Measurements from ENCODE around the gene LMBRD1. TPM values are rescaled to one million over a fixed set of nuclear protein-coding genes. Genes with fewer than 3 reads are reported as not detected.
"Not testable (repeated sequence)": the region's sequence is repeated elsewhere in the genome, so short reads cannot be mapped to it uniquely, and the experiment has no call there.

LMBRD1 gene
- polyA plus RNA-seq, 1 donor = 32.0 TPM

- DNase-seq (ENCODE audit: low read depth) = peak; percentile 6
Observed at GRCh38 chr6:69732640-69733039, 64.2 kb downstream of the LMBRD1 start.

GRCh38 chr6:69732045-69732444 lies 64.8 kb downstream of the LMBRD1 start:
- DNase-seq (ENCODE audit: low read depth) = no peak

DNA sequence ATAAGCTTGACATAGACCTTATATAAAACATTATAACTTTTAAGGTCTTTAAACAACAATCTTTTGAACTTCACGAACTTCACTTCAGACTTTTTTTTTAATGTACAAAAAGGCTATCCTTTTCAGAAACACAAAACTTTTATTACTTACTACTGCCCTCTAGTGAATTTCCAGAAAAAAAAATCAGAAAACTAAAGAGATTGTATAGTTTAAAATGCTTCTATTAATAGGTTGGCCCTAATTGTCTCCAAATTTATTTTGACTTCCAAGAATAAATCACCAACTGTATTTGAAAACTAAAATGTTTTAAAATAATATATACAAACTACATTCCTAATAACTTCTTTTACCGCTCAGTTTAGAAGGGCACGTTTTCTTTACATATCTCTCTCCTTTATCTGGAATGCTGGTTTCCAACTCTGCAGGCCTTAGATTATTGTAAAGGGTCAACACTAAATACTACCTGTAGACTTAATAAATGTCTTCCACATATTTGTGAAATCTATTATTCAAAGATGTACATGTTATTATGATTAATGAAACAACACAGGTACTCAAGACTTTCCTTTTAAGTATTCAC lies 66.8 kb downstream of the LMBRD1 start:
- peak; percentile 2 for DNase-seq (ENCODE audit: low read depth)

DNA sequence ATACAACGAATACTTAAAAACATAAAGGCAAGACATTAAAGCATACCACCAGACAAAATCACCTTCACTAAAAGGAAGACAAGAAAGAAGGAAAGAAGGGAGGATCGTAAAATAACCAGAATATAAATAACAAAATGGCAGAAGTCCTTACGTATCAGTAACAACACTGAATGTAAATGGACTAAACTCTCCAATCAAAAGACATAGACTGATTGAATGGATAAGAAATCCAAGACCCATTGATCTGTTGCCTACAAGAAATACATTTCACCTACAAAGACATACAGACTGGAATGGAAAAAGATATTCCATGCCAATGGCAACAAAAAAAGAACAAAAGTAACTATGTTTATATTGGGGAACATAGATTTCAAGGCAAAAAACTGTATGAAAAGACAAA lies 74.1 kb downstream of the LMBRD1 start:
- no peak for DNase-seq (ENCODE audit: low read depth)

GRCh38 chr6:69719602-69720193 lies 77.1 kb downstream of the LMBRD1 start:
- no peak for DNase-seq (ENCODE audit: low read depth)

GRCh38 chr6:69706724-69707123 lies 90.1 kb downstream of the LMBRD1 start:
- DNase-seq (ENCODE audit: low read depth) = no peak

GRCh38 chr6:69705954-69706353 lies 90.9 kb downstream of the LMBRD1 start:
- DNase-seq (ENCODE audit: low read depth) = no peak

DNA sequence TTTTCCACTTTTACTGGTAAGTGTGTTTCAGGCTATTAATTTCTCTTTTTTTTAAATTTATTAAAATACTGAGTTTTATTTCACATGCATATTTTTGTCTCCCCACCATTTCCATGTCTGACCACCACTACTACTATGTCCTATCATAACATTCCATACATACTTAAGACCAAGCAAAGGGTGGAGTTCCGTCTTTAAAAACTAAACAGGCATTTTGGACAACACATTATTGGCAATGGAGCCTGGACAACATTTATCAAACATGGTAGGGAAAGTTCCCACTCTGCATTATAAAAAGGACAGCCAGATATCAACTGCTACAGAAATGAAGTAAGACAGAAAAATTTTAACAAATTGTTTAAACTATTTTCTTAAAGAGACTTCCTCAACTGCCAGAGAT lies 91.9 kb downstream of the LMBRD1 start:
- DNase-seq (ENCODE audit: low read depth) = no peak

GRCh38 chr6:69699655-69700054 lies 97.2 kb downstream of the LMBRD1 start:
- DNase-seq (ENCODE audit: low read depth) = no peak

GRCh38 chr6:69696273-69696672 lies 100.5 kb downstream of the LMBRD1 start:
- DNase-seq (ENCODE audit: low read depth) = no peak

DNA sequence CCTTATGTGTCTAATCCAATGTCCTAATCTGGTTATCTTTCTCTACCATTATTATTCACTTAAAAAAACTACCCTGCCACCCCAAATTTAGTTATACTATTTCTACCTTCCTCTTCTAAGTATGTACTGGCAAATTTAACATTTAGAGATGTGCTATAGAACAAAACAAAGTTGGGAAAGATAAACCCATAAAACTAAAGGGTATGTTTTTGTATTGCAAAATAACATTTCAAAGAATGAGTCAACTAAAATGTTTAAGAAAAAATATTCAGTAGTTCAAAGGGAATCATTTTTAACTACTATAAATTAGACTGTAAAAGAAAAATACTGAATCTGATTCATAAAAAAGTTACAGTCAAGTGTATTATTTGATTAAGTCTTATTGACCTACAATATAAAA lies 103.0 kb downstream of the LMBRD1 start:
- no peak for DNase-seq (ENCODE audit: low read depth)

DNA sequence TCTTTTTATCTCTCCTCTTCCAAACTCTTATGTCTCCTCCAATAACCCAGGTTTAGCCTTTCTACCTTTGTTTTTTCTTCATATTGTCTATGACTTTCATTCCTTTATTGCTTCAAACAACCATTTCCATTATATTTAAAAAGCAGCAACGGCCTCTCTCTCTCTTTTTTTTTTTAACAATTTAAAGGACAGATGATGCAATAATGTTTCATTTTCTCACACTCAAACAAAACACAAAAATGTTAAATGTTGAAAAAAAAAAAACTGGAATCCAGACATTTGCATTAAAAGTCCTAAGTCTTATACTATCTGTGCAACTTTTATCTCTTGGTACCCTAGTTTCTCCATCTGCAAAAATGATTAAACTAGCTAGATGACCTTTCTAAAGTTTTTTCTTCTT lies 105.8 kb downstream of the LMBRD1 start:
- no peak for DNase-seq (ENCODE audit: low read depth)

- DNase-seq (ENCODE audit: low read depth) = no peak
Observed at GRCh38 chr6:69680302-69680701, 116.5 kb downstream of the LMBRD1 start.

DNA sequence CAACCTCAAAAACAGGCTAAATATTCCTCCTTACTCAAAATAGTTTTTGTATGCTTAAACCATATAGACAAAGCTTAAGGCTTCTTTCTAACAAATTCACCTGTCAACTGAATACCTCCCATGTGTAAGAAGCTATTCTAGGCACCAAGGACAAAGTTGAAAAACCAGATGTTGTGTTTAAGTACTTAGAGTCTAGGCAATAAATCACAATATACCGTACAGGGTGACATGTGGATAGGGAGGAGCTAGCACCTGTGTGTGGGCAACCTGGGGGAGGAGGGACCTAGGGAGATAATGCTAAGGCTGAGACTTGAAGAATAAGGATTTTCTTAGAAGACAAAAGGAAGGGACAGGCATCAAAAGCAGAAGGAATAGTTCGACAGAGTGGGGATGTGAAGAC lies 123.5 kb downstream of the LMBRD1 start:
- no peak for DNase-seq (ENCODE audit: low read depth)

DNA sequence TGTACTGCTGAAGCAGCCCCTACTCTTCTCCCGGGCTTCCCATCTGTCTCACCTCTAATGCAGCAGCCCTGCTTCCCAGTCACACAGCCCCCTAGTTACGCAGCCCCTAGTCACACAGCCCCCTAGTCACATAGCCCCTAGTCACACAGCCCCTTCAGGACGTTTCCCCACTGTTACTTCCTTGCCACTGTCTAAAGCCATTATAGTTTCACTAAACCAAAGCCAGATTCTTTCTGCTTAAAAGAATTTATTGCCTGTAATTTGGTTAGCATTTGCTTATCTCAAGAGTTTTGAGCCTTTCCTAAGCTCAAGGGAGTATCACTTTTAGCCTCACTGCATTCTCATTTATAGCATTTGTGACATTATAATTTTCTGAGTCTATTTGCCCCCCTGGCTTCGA lies 127.9 kb downstream of the LMBRD1 start:
- DNase-seq (ENCODE audit: low read depth) = no peak

DNA sequence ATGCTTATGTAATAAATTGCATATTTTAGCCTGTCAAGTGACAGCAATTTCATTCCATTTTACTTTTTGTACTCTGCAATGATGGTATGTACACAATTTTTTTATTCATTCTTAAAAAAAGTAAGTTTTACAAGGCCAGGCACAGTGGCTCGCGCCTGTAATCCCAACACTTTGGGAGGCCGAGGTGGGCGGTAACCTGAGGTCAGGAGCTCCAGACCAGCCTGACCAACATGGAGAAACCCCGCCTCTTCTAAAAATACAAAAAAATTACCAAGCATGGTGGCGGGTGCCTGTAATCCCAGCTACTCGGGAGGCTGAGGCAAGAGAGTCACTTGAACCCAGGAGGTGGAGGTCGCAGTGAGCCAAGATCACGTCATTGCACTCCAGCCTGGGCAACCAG lies 130.0 kb downstream of the LMBRD1 start:
- not testable (repeated sequence) for DNase-seq (ENCODE audit: low read depth)

DNA sequence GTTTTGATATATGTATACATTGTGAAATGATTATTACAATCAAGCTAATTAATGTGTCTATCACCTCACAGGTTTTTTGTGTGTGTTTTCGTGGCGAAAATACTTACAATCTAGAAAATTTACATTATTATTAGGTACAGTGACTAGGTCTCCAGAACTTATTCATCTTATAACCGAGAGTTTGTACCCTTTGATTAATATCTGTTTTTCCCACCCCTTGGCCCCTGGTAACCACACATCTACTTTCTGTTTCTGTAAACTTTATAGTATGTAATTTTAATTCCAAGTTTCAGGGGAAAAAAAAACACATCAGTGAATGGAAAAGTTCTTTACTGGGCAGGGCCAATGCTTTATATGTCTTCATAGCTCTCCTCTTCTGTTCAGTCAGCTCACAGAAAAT lies 131.4 kb downstream of the LMBRD1 start:
- DNase-seq (ENCODE audit: low read depth) = no peak

- DNase-seq (ENCODE audit: low read depth) = no peak
Observed at GRCh38 chr6:69664551-69664950, 132.3 kb downstream of the LMBRD1 start.

- DNase-seq (ENCODE audit: low read depth) = no peak
Observed at GRCh38 chr6:69663215-69663614, 133.6 kb downstream of the LMBRD1 start.

DNA sequence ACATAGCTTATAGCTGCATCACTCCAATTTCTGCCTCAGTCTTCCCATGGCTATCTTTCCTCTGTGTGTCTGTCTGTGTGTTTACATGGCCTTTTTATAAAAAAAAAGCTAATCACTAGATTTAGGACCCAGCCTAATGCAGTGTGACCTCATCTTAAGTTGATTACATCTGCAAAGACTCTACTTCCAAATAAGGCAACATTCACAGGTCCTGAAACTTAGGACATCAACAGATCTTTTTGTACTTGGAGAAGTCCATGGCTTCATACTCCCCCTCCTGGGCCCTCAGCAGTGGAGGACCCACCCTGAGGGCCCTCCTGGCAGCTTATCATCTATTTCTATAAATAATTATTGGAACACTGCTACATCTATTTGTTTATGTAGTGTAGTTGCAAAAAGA lies 146.1 kb downstream of the LMBRD1 start:
- no peak for DNase-seq (ENCODE audit: low read depth)

DNA sequence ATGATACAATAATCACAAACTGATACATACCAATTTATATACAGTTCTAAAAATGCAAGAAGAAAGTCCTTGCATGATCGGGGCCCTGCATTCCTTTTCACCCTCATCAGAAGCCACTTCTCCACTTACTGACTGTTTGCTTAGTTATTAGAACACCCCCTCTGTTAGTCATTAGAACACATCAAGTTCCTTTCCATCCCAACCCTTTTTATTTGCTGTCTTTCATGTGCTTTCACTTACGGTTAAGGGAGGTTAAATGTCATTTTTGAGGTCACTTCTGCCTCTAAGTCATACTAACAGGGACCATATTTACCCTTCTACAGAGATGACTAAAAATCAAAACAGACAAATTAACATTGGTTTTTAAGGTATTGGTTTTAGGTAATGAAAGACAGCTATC lies 149.1 kb downstream of the LMBRD1 start:
- no peak for DNase-seq (ENCODE audit: low read depth)

GRCh38 chr6:69643688-69644087 lies 153.1 kb downstream of the LMBRD1 start:
- no peak for DNase-seq (ENCODE audit: low read depth)

DNA sequence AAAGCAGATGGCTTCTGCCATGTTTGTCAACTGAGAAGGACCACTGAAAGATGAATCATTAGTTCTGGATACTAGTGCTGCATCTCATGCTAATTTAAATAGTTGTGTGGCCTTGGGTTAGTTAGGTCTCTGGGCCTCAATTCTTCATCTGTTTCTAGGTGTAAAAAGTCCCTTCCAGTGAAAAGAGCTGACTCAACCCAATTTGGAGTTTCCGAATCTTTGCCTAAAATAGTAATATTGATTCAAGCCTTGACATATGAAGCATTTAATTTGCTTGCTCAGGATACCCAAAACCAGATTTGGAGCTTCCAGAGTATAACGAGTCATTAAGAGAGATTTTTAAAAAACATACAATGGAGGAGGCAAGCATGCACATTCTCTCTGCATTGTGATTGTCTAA lies 163.9 kb downstream of the LMBRD1 start:
- DNase-seq (ENCODE audit: low read depth) = no peak
